ENCODE results near the gene CLSTN2.

DNA sequence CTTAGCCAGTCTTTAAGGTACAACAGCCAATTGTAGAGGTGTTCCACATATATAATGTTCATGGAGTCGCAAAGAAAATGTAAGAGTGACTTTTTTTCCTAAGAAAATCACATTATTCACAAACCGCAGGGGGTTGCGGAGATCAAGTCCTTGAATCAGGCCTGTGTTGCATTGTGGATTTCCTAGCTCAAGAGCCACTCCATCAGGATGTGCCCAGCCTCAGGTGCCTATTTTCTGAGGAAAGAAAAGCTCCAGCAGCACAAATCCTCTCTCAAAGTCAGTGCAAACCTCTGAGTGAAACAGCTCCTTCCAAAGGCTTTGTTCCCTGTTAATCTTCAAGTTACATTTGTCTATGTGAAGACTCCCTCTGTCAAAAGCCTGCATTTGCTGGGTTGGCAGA is 349.4 kb downstream of the CLSTN2 start:
- TF ChIP-seq CTCF (conservative IDR thresholded peaks at IDR 0.05; ENCODE audit: low read depth, low read length) (no peak), EZH2 (IDR thresholded peaks at IDR 0.05; ENCODE audit: low read length, unreplicated experiment) (no peak)

All from PC-3 (cell line).